Breast epithelium (tissue), 4 donors: Measurements from ENCODE around the gene LPCAT3. TPM values are rescaled to one million over a fixed set of nuclear protein-coding genes. Genes with fewer than 3 reads are reported as not detected.

Experiments used
- DNase-seq, 2 donors: peaks; one replicate each; pipeline ENCODE4 v3.0.0-alpha.2; 2019; ENCODE audit warnings: low spot score in 2 of 2
- H3K27ac ChIP-seq, 2 donors: fragments of 200-600 bp; sonication (generic) in 1 of 2; one replicate each; pipeline ENCODE4 v1.5.1; 2016 to 2019; ENCODE audit warnings: mild to moderate bottlenecking in 1 of 2
- H3K27me3 ChIP-seq, 2 donors: fragments of 200-600 bp; sonication (generic) in 1 of 2; one replicate each; pipeline versions ENCODE4 v1.5.1 to v1.6.0; 2017 to 2019; ENCODE audit warnings: control low read depth in 1 of 2, mild to moderate bottlenecking in 1 of 2
- H3K36me3 ChIP-seq: fragments of 200-600 bp; one replicate; pipeline ENCODE4 v1.5.1; 2019
- H3K4me1 ChIP-seq, 2 donors: fragments of 200-600 bp; sonication (generic); one replicate each; pipeline ENCODE4 v1.5.1; 2016 to 2019; ENCODE audit warnings: control low read depth in 1 of 2
- H3K4me3 ChIP-seq, 3 donors: fragments of 200-600 bp; sonication (generic); 1 replicate in 2 of 3; 2 replicates in 1 of 3; pipeline ENCODE4 v1.5.1; 2016 to 2019; ENCODE audit warnings: mild to moderate bottlenecking in 3 of 3, moderate library complexity in 2 of 3
- H3K9me3 ChIP-seq, 2 donors: fragments of 200-600 bp; sonication (generic) in 1 of 2; one replicate each; pipeline ENCODE4 v1.5.1; 2016 to 2019; ENCODE audit warnings: control low read depth in 1 of 2
- CTCF ChIP-seq, 3 donors: fragments of 450-650 bp; IDR thresholded peaks; one replicate each; pipeline ENCODE4 v1.5.1; 2016 to 2017; ENCODE audit warnings: antibody characterized with exemption in 3 of 3, mild to moderate bottlenecking in 3 of 3, moderate library complexity in 3 of 3
- POLR2A ChIP-seq: fragments of 450-650 bp; IDR thresholded peaks from one replicate; pipeline ENCODE4 v1.6.1; 2016; ENCODE audit warnings: antibody characterized with exemption, mild to moderate bottlenecking, moderate library complexity
- POLR2AphosphoS5 ChIP-seq, 3 donors: sonication (generic); formaldehyde crosslinking; IDR thresholded peaks; one replicate each; pipeline ENCODE4 v1.6.1; 2017; ENCODE audit warnings: antibody characterized with exemption in 3 of 3
- intact Hi-C: fragments of 100-400 bp; cut with DNase I; formaldehyde crosslinking; loops from one replicate; pipeline ENCODE4 v1.15.1; 2023; ENCODE audit warnings: low total_unique reads
- total RNA-seq, 3 donors: library from RNA; depleted of rRNA; stranded (reverse); fragments of >200 nt; gene quantifications; one replicate each; pipeline ENCODE4 v1.1.0, GENCODE V29; 2016

Gene LPCAT3
- 10 to 100 TPM; 28.3 to 67.5 (median 63.7) TPM for total RNA-seq

- Histone ChIP-seq H3K9me3 (no peaks in the 10 kb centered on the region), H3K27me3 (no peaks in the 10 kb centered on the region), H3K27ac (peak within 1 kb of the TSS; percentile 96 to 97), H3K4me1 (peaks cover 0 to 8% of the 10 kb centered on the region in 2 donors), H3K4me3 (peak within 1 kb of the TSS; percentile 64 to 88 (median 86)), H3K36me3 (no peaks in the 10 kb centered on the region)
- peak; percentile 97 for DNase-seq
- TF ChIP-seq POLR2A (peak; percentile 71), POLR2AphosphoS5 (IDR thresholded peaks at IDR 0.05) (peak; percentile 56 to 80 (median 72)), CTCF (IDR thresholded peaks at IDR 0.05) (peak; percentile 57 to 91 (median 91))
- intact Hi-C loops, result no loop called here
Measured at GRCh38 chr12:7018350-7019042, at the start of gene LPCAT3. Gene LPCAT3 (minus strand): TSS chr12:7018476. CDS start chr12:7018424, 52 bp downstream.

GRCh38 chr12:7067096-7067495 is 48.8 kb upstream of the LPCAT3 start:
- no peak overlapping the region for H3K4me3 ChIP-seq
- H3K4me1 ChIP-seq, result no peaks in the 10 kb centered on the region
- no peak for DNase-seq
- peak overlapping the region in 1 of 2 donors; percentile 58 for H3K27ac ChIP-seq
- H3K27me3 ChIP-seq, result no peaks in the 10 kb centered on the region
- intact Hi-C loops, result no loop called here
- TF ChIP-seq POLR2AphosphoS5 (IDR thresholded peaks at IDR 0.05), result no peak
- no peak for TF ChIP-seq POLR2A
- TF ChIP-seq CTCF (IDR thresholded peaks at IDR 0.05), result no peak
- no peaks in the 10 kb centered on the region for H3K36me3 ChIP-seq
- H3K9me3 ChIP-seq, result no peaks in the 10 kb centered on the region

GRCh38 chr12:7066596-7066995 is 48.3 kb upstream of the LPCAT3 start:
- H3K36me3 ChIP-seq, result no peaks in the 10 kb centered on the region
- H3K4me1 ChIP-seq, result no peaks in the 10 kb centered on the region
- no peaks in the 10 kb centered on the region for H3K27me3 ChIP-seq
- DNase-seq, result no peak
- no peaks in the 10 kb centered on the region for H3K9me3 ChIP-seq
- no peak overlapping the region for H3K27ac ChIP-seq
- intact Hi-C loops, result no loop called here
- H3K4me3 ChIP-seq, result no peak overlapping the region
- no peak for TF ChIP-seq POLR2A

GRCh38 chr12:7065073-7065623 is 46.9 kb upstream of the LPCAT3 start:
- Histone ChIP-seq H3K4me1 (no peaks in the 10 kb centered on the region), H3K36me3 (no peaks in the 10 kb centered on the region), H3K27ac (no peak overlapping the region), H3K27me3 (no peaks in the 10 kb centered on the region), H3K9me3 (no peaks in the 10 kb centered on the region), H3K4me3 (no peak overlapping the region)
- no peak for DNase-seq
- intact Hi-C loops, result no loop called here
- TF ChIP-seq POLR2AphosphoS5 (IDR thresholded peaks at IDR 0.05), result no peak
- no peak for TF ChIP-seq CTCF (IDR thresholded peaks at IDR 0.05)
- TF ChIP-seq POLR2A, result no peak

GRCh38 chr12:7064516-7064915 is 46.2 kb upstream of the LPCAT3 start:
- Histone ChIP-seq H3K36me3 (no peaks in the 10 kb centered on the region), H3K27me3 (no peaks in the 10 kb centered on the region), H3K27ac (no peak overlapping the region), H3K9me3 (no peaks in the 10 kb centered on the region), H3K4me3 (peak overlapping the region in 1 of 3 donors; percentile 62), H3K4me1 (no peaks in the 10 kb centered on the region)
- no peak for TF ChIP-seq POLR2AphosphoS5 (IDR thresholded peaks at IDR 0.05)
- no peak for TF ChIP-seq CTCF (IDR thresholded peaks at IDR 0.05)
- no peak for TF ChIP-seq POLR2A
- intact Hi-C loops, result no loop called here
- no peak for DNase-seq
